ENCODE measurements around the gene RETREG2. TPM values are rescaled to one million over a fixed set of nuclear protein-coding genes. Genes with fewer than 3 reads are reported as not detected.

The RETREG2 gene
- total and polyA plus RNA-seq, 2 experiments from 2014 or later: 13.2 to 41.8 TPM

DNA sequence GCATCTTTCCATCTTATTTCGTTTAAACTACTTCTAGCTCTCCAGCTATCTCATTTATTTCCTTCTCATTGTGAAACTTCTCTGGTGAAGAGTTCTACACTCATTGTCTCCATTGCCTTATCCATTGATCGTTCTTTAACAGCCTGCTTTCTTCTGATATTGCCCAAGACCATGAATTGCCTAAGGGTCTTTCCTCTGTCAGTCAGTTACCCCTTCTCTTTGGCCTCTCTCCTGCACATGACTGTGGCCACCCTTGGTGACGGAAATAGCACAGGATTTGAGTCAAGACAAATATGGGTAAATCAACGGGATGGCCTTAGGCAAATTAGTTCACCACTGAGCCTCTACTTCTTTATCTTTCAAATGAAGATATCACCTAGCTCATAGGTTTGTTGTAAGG is 44.1 kb upstream of the RETREG2 start:
- ATAC-seq: no peak
- Histone ChIP-seq H4K20me1 (replicated peaks; ENCODE audit: insufficient read depth) (peaks cover 8% of the 10 kb centered on the region), H3K4me1 (ENCODE audit: insufficient read depth) (no peaks in the 10 kb centered on the region), H3K36me3 (ENCODE audit: insufficient read depth) (0 out of 2 replicates have a peak, but pooled peaks cover 3% of the 10 kb centered on the region), H3K27ac (ENCODE audit: low read depth) (no peak overlapping the region), H3K9me2 (ENCODE audit: insufficient read depth) (no peaks in the 10 kb centered on the region), H3K4me2 (no peak overlapping the region), H3K79me2 (replicated peaks; ENCODE audit: insufficient read depth) (no peaks in the 10 kb centered on the region), H3K27me3 (ENCODE audit: insufficient read depth) (no peaks in the 10 kb centered on the region), H3K4me3 (no peak overlapping the region), H2AFZ (no peak overlapping the region), H3F3A (replicated peaks; ENCODE audit: low read depth) (no peaks in the 10 kb centered on the region)
- DNase-seq (ENCODE audit: low spot score): no peak
- H3K9me3 Mint-ChIP-seq: no peaks in the 10 kb centered on the region
- no peak overlapping the region for H3K4me3 Mint-ChIP-seq
- H3K4me1 Mint-ChIP-seq: peaks cover 3% of the 10 kb centered on the region; the same call in 2 of the 3 replicates
- no peak overlapping the region for H3K27ac Mint-ChIP-seq
- H3K27me3 Mint-ChIP-seq (ENCODE audit: insufficient read depth, low read depth, poor library complexity): no peaks in the 10 kb centered on the region
- TF ChIP-seq, protein P1, sequence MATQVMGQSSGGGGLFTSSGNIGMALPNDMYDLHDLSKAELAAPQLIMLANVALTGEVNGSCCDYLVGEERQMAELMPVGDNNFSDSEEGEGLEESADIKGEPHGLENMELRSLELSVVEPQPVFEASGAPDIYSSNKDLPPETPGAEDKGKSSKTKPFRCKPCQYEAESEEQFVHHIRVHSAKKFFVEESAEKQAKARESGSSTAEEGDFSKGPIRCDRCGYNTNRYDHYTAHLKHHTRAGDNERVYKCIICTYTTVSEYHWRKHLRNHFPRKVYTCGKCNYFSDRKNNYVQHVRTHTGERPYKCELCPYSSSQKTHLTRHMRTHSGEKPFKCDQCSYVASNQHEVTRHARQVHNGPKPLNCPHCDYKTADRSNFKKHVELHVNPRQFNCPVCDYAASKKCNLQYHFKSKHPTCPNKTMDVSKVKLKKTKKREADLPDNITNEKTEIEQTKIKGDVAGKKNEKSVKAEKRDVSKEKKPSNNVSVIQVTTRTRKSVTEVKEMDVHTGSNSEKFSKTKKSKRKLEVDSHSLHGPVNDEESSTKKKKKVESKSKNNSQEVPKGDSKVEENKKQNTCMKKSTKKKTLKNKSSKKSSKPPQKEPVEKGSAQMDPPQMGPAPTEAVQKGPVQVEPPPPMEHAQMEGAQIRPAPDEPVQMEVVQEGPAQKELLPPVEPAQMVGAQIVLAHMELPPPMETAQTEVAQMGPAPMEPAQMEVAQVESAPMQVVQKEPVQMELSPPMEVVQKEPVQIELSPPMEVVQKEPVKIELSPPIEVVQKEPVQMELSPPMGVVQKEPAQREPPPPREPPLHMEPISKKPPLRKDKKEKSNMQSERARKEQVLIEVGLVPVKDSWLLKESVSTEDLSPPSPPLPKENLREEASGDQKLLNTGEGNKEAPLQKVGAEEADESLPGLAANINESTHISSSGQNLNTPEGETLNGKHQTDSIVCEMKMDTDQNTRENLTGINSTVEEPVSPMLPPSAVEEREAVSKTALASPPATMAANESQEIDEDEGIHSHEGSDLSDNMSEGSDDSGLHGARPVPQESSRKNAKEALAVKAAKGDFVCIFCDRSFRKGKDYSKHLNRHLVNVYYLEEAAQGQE (IDR thresholded peaks at IDR 0.05; ENCODE audit: unreplicated experiment): no peak
- TF ChIP-seq JUNB (IDR thresholded peaks at IDR 0.05; ENCODE audit: unreplicated experiment) (no peak), CREB1 (CRISPR knock-in tag; IDR thresholded peaks at IDR 0.05; ENCODE audit: low read depth) (no peak), POLR2AphosphoS5 (IDR thresholded peaks at IDR 0.05; ENCODE audit: low read depth) (no peak), ZNF331 (CRISPR knock-in tag; IDR thresholded peaks at IDR 0.05; ENCODE audit: low read depth) (no peak), EZH2 (IDR thresholded peaks at IDR 0.05; ENCODE audit: low read depth, unreplicated experiment) (no peak)
- TF ChIP-seq, protein P2, sequence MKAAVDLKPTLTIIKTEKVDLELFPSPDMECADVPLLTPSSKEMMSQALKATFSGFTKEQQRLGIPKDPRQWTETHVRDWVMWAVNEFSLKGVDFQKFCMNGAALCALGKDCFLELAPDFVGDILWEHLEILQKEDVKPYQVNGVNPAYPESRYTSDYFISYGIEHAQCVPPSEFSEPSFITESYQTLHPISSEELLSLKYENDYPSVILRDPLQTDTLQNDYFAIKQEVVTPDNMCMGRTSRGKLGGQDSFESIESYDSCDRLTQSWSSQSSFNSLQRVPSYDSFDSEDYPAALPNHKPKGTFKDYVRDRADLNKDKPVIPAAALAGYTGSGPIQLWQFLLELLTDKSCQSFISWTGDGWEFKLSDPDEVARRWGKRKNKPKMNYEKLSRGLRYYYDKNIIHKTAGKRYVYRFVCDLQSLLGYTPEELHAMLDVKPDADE (IDR thresholded peaks at IDR 0.05): no peak
- H3K36me3 Mint-ChIP-seq (ENCODE audit: low read depth): no peaks in the 10 kb centered on the region

DNA sequence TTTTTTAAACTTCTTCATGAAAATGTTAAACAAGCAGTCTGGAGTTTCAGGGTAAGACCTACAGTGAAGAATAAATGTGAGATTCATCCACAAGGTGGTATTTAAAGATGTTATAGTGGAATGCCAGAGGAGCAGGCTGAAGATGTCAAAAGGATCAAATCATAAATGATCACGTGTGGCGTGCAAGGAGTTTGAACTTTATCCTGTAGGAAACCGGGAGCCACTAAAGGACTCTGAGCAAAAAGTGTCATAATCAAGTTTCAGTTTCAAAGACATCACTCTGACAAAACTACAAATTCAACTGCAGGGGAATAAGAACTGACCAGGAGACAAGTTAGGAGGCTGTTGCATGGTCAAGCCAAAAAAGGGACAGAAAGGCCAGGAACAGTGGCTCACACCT is 37.4 kb upstream of the RETREG2 start:
- no peaks in the 10 kb centered on the region for H3K4me1 Mint-ChIP-seq
- DNase-seq (ENCODE audit: low spot score) (no peak), ATAC-seq (no peak)
- Histone ChIP-seq H3K9me2 (ENCODE audit: insufficient read depth) (no peaks in the 10 kb centered on the region), H4K20me1 (replicated peaks; ENCODE audit: insufficient read depth) (peaks cover 9% of the 10 kb centered on the region), H3K27me3 (ENCODE audit: insufficient read depth) (no peaks in the 10 kb centered on the region), H3K4me3 (no peak overlapping the region), H3K4me1 (ENCODE audit: insufficient read depth) (no peaks in the 10 kb centered on the region), H3K4me2 (no peak overlapping the region), H2AFZ (no peak overlapping the region), H3F3A (replicated peaks; ENCODE audit: low read depth) (no peaks in the 10 kb centered on the region), H3K79me2 (replicated peaks; ENCODE audit: insufficient read depth) (no peaks in the 10 kb centered on the region), H3K36me3 (ENCODE audit: insufficient read depth) (0 out of 2 replicates have a peak, but pooled peaks cover 7% of the 10 kb centered on the region), H3K27ac (ENCODE audit: low read depth) (no peak overlapping the region)
- peaks cover 12% of the 10 kb centered on the region; the same call in 1 of the 3 replicates for H3K36me3 Mint-ChIP-seq (ENCODE audit: low read depth)
- H3K9me3 Mint-ChIP-seq: no peaks in the 10 kb centered on the region
- H3K4me3 Mint-ChIP-seq: no peak overlapping the region
- no peaks in the 10 kb centered on the region for H3K27me3 Mint-ChIP-seq (ENCODE audit: insufficient read depth, low read depth, poor library complexity)
- no peak overlapping the region for H3K27ac Mint-ChIP-seq
- TF ChIP-seq POLR2AphosphoS5 (IDR thresholded peaks at IDR 0.05; ENCODE audit: low read depth) (no peak), EZH2phosphoT487 (IDR thresholded peaks at IDR 0.05; ENCODE audit: unreplicated experiment) (no peak), JUNB (IDR thresholded peaks at IDR 0.05; ENCODE audit: unreplicated experiment) (no peak), ZNF114 (CRISPR knock-in tag; IDR thresholded peaks at IDR 0.05) (no peak), NANOG (IDR thresholded peaks at IDR 0.05; ENCODE audit: borderline replicate concordance) (no peak)
- TF ChIP-seq, protein P3, sequence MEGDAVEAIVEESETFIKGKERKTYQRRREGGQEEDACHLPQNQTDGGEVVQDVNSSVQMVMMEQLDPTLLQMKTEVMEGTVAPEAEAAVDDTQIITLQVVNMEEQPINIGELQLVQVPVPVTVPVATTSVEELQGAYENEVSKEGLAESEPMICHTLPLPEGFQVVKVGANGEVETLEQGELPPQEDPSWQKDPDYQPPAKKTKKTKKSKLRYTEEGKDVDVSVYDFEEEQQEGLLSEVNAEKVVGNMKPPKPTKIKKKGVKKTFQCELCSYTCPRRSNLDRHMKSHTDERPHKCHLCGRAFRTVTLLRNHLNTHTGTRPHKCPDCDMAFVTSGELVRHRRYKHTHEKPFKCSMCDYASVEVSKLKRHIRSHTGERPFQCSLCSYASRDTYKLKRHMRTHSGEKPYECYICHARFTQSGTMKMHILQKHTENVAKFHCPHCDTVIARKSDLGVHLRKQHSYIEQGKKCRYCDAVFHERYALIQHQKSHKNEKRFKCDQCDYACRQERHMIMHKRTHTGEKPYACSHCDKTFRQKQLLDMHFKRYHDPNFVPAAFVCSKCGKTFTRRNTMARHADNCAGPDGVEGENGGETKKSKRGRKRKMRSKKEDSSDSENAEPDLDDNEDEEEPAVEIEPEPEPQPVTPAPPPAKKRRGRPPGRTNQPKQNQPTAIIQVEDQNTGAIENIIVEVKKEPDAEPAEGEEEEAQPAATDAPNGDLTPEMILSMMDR (conservative IDR thresholded peaks at IDR 0.05; ENCODE audit: low read depth in 2 of 2): no peak

Data from GM23338 (cell line).